Activated CD4-positive, alpha-beta T cell treated with anti-CD3 and anti-CD28 coated beads for 36 hours (primary cell): ENCODE results near the gene KAZN. TPM values are rescaled to one million over a fixed set of nuclear protein-coding genes. Genes with fewer than 3 reads are reported as not detected.

Experiments
- ATAC-seq: fragments of 200-7000 bp; cut with Tn5 transposase; one replicate; pipeline ENCODE4 v1.10.0; 2021; ENCODE audit warnings: mild to moderate bottlenecking, moderate library complexity
- CTCF ChIA-PET: fragments of 350-600 bp; sonication (Branson Sonifier 250); formaldehyde crosslinking; loops from one replicate; lab custom pipeline; 2021; ENCODE audit warnings: antibody characterized with exemption; lab: Charles Lee
- POLR2A ChIA-PET: fragments of 350-600 bp; sonication (Branson Sonifier 250); formaldehyde crosslinking; loops from one replicate; lab custom pipeline; 2021; ENCODE audit warnings: antibody characterized with exemption, inconsistent platforms; lab: Charles Lee
- DNase-seq: peaks from one replicate; pipeline ENCODE4 v3.0.0-alpha.2; 2020
- H3K27ac Mint-ChIP-seq: one replicate; pipeline ENCODE4 v1.8.0; 2021; ENCODE audit warnings: mixed read lengths
- H3K27me3 Mint-ChIP-seq: one replicate; pipeline ENCODE4 v1.8.0; 2021; ENCODE audit warnings: mixed read lengths
- H3K36me3 Mint-ChIP-seq: one replicate; pipeline ENCODE4 v1.8.0; 2021; ENCODE audit warnings: low read depth, mixed read lengths
- H3K4me1 Mint-ChIP-seq: one replicate; pipeline ENCODE4 v1.8.0; 2021; ENCODE audit warnings: mixed read lengths
- H3K4me3 Mint-ChIP-seq: one replicate; pipeline ENCODE4 v1.8.0; 2021; ENCODE audit warnings: mild to moderate bottlenecking, moderate library complexity, mixed read lengths
- H3K9me3 Mint-ChIP-seq: one replicate; pipeline ENCODE4 v1.8.0; 2021; ENCODE audit warnings: low read depth, mixed read lengths
- intact Hi-C, 2 experiments: fragments of 100-400 bp; cut with DNase I in 1 of 2; cut with micrococcal nuclease in 1 of 2; formaldehyde crosslinking; loops; one replicate each; pipeline versions ENCODE4 v1.14.2 to v1.15.1; 2022 to 2024; cut with DNase I, micrococcal nuclease
- total RNA-seq, 2 experiments: library from RNA; stranded (reverse); gene quantifications; one replicate each; pipeline ENCODE4 v1.2.3, GENCODE V29; 2021

KAZN gene
- total RNA-seq, 2 experiments from 2014 or later = 0.89 to 0.90 TPM

GRCh38 chr1:14825396-14825795 lies 226.9 kb downstream of the KAZN start:
- no peaks in the 10 kb centered on the region for H3K4me1 Mint-ChIP-seq
- intact Hi-C loops = no loop called here
- ATAC-seq (no peak), DNase-seq (no peak)
- H3K27me3 Mint-ChIP-seq = peaks cover 4% of the 10 kb centered on the region
- H3K9me3 Mint-ChIP-seq = no peaks in the 10 kb centered on the region
- no peaks in the 10 kb centered on the region for H3K36me3 Mint-ChIP-seq
- POLR2A ChIA-PET = no interaction called here
- CTCF ChIA-PET = no interaction called here
- H3K27ac Mint-ChIP-seq = no peak overlapping the region
- no peak overlapping the region for H3K4me3 Mint-ChIP-seq

GRCh38 chr1:14826172-14826636 lies 227.7 kb downstream of the KAZN start:
- Mint-ChIP-seq H3K27me3 (peaks cover 4% of the 10 kb centered on the region), H3K9me3 (no peaks in the 10 kb centered on the region)

GRCh38 chr1:14826731-14827326 lies 228.3 kb downstream of the KAZN start:
- H3K9me3 Mint-ChIP-seq = no peaks in the 10 kb centered on the region
- CTCF ChIA-PET = no interaction called here
- DNase-seq (no peak), ATAC-seq (no peak)
- POLR2A ChIA-PET = no interaction called here
- peaks cover 4% of the 10 kb centered on the region for H3K27me3 Mint-ChIP-seq
- no peak overlapping the region for H3K4me3 Mint-ChIP-seq
- no peaks in the 10 kb centered on the region for H3K4me1 Mint-ChIP-seq
- no peaks in the 10 kb centered on the region for H3K36me3 Mint-ChIP-seq
- no peak overlapping the region for H3K27ac Mint-ChIP-seq
- intact Hi-C loops = no loop called here

More at GRCh38 chr1:14826172-14826636, 227.7 kb downstream of the KAZN start:
- H3K4me1 Mint-ChIP-seq = no peaks in the 10 kb centered on the region
- no peak overlapping the region for H3K4me3 Mint-ChIP-seq
- ChIA-PET POLR2A (no interaction called here), CTCF (no interaction called here)
- DNase-seq (no peak), ATAC-seq (no peak)
- intact Hi-C loops = no loop called here
- no peak overlapping the region for H3K27ac Mint-ChIP-seq
- H3K36me3 Mint-ChIP-seq = no peaks in the 10 kb centered on the region

- no peak overlapping the region for H3K27ac Mint-ChIP-seq
- ChIA-PET POLR2A (no interaction called here), CTCF (no interaction called here)
- H3K36me3 Mint-ChIP-seq = no peaks in the 10 kb centered on the region
- ATAC-seq = no peak
- H3K9me3 Mint-ChIP-seq = no peaks in the 10 kb centered on the region
- H3K27me3 Mint-ChIP-seq = peaks cover 4% of the 10 kb centered on the region
- H3K4me1 Mint-ChIP-seq = no peaks in the 10 kb centered on the region
- DNase-seq = no peak
- no peak overlapping the region for H3K4me3 Mint-ChIP-seq
- intact Hi-C loops = no loop called here
Measured at GRCh38 chr1:14827870-14828269, 229.4 kb downstream of the KAZN start.

- ATAC-seq = no peak
- H3K27ac Mint-ChIP-seq = no peak overlapping the region
- intact Hi-C loops = no loop called here
- DNase-seq = no peak
- peaks cover 2% of the 10 kb centered on the region for H3K27me3 Mint-ChIP-seq
- no peaks in the 10 kb centered on the region for H3K4me1 Mint-ChIP-seq
- POLR2A ChIA-PET = no interaction called here
- CTCF ChIA-PET = no interaction called here
- H3K36me3 Mint-ChIP-seq = no peaks in the 10 kb centered on the region
- H3K4me3 Mint-ChIP-seq = no peak overlapping the region
- no peaks in the 10 kb centered on the region for H3K9me3 Mint-ChIP-seq
Measured at GRCh38 chr1:14828665-14829064, 230.2 kb downstream of the KAZN start.

- Mint-ChIP-seq H3K4me1 (no peaks in the 10 kb centered on the region), H3K36me3 (no peaks in the 10 kb centered on the region), H3K27me3 (peaks cover 7% of the 10 kb centered on the region), H3K9me3 (peaks cover 1% of the 10 kb centered on the region), H3K4me3 (no peak overlapping the region), H3K27ac (no peak overlapping the region)
- ChIA-PET CTCF (interaction anchor here (0.7 kb wide), 1 partner anchor 226 kb away, joined by 3 read pairs; no protein-coding TSS in a partner anchor), POLR2A (no interaction called here)
- DNase-seq (no peak), ATAC-seq (no peak)
- intact Hi-C loops = no loop called here
Measured at GRCh38 chr1:14835725-14836124, 237.2 kb downstream of the KAZN start.

GRCh38 chr1:14836426-14837140 lies 238.1 kb downstream of the KAZN start:
- POLR2A ChIA-PET = no interaction called here
- CTCF ChIA-PET = interaction anchor here (0.7 to 1.6 kb wide), 3 partner anchors 19 to 251 kb away, joined by 3 to 4 read pairs (median 3); no protein-coding TSS in a partner anchor
- intact Hi-C loops = no loop called here
- no peak overlapping the region for H3K27ac Mint-ChIP-seq
- DNase-seq = no peak
- peaks cover 5% of the 10 kb centered on the region for H3K9me3 Mint-ChIP-seq
- H3K4me1 Mint-ChIP-seq = no peaks in the 10 kb centered on the region
- H3K27me3 Mint-ChIP-seq = peaks cover 7% of the 10 kb centered on the region
- H3K36me3 Mint-ChIP-seq = peaks cover under 1% of the 10 kb centered on the region
- H3K4me3 Mint-ChIP-seq = no peak overlapping the region
- no peak for ATAC-seq

GRCh38 chr1:14840374-14840773 lies 241.9 kb downstream of the KAZN start:
- intact Hi-C loops = no loop called here
- H3K27ac Mint-ChIP-seq = no peak overlapping the region

GRCh38 chr1:14841456-14841855 lies 243.0 kb downstream of the KAZN start:
- Mint-ChIP-seq H3K27me3 (peaks cover 10% of the 10 kb centered on the region), H3K9me3 (peaks cover 17% of the 10 kb centered on the region), H3K4me3 (no peak overlapping the region), H3K4me1 (no peaks in the 10 kb centered on the region), H3K36me3 (peaks cover 5% of the 10 kb centered on the region), H3K27ac (no peak overlapping the region)
- no peak for ATAC-seq
- ChIA-PET CTCF (no interaction called here), POLR2A (no interaction called here)
- intact Hi-C loops = no loop called here
- DNase-seq = no peak

More at GRCh38 chr1:14840374-14840773, 241.9 kb downstream of the KAZN start:
- POLR2A ChIA-PET = no interaction called here
- no peaks in the 10 kb centered on the region for H3K4me1 Mint-ChIP-seq
- peaks cover 17% of the 10 kb centered on the region for H3K9me3 Mint-ChIP-seq
- peaks cover 10% of the 10 kb centered on the region for H3K27me3 Mint-ChIP-seq
- DNase-seq (no peak), ATAC-seq (no peak)
- CTCF ChIA-PET = no interaction called here
- H3K4me3 Mint-ChIP-seq = no peak overlapping the region
- H3K36me3 Mint-ChIP-seq = peaks cover 5% of the 10 kb centered on the region

- H3K4me3 Mint-ChIP-seq = no peak overlapping the region
- no peak overlapping the region for H3K27ac Mint-ChIP-seq
- CTCF ChIA-PET = no interaction called here
- ATAC-seq (no peak), DNase-seq (no peak)
- intact Hi-C loops = no loop called here
- POLR2A ChIA-PET = no interaction called here
- no peaks in the 10 kb centered on the region for H3K4me1 Mint-ChIP-seq
- H3K27me3 Mint-ChIP-seq = peaks cover 10% of the 10 kb centered on the region
- H3K9me3 Mint-ChIP-seq = peaks cover 17% of the 10 kb centered on the region
- H3K36me3 Mint-ChIP-seq = peaks cover 5% of the 10 kb centered on the region
Measured at GRCh38 chr1:14841951-14842350, 243.5 kb downstream of the KAZN start.

- intact Hi-C loops = no loop called here
- H3K27me3 Mint-ChIP-seq = peaks cover 10% of the 10 kb centered on the region
Measured at GRCh38 chr1:14842361-14842760, 243.9 kb downstream of the KAZN start.

GRCh38 chr1:14842891-14843290 lies 244.4 kb downstream of the KAZN start:
- DNase-seq (no peak), ATAC-seq (no peak)
- intact Hi-C loops = no loop called here
- peaks cover 5% of the 10 kb centered on the region for H3K36me3 Mint-ChIP-seq
- ChIA-PET POLR2A (no interaction called here), CTCF (interaction anchor here (0.5 kb wide), 1 partner anchor 214 kb away, joined by 3 read pairs; no protein-coding TSS in a partner anchor)
- H3K9me3 Mint-ChIP-seq = peaks cover 17% of the 10 kb centered on the region
- H3K27ac Mint-ChIP-seq = no peak overlapping the region
- no peak overlapping the region for H3K4me3 Mint-ChIP-seq
- no peaks in the 10 kb centered on the region for H3K4me1 Mint-ChIP-seq
- peaks cover 10% of the 10 kb centered on the region for H3K27me3 Mint-ChIP-seq

More at GRCh38 chr1:14842361-14842760, 243.9 kb downstream of the KAZN start:
- DNase-seq (no peak), ATAC-seq (no peak)
- peaks cover 5% of the 10 kb centered on the region for H3K36me3 Mint-ChIP-seq
- no peak overlapping the region for H3K4me3 Mint-ChIP-seq
- no peaks in the 10 kb centered on the region for H3K4me1 Mint-ChIP-seq
- peaks cover 17% of the 10 kb centered on the region for H3K9me3 Mint-ChIP-seq
- POLR2A ChIA-PET = no interaction called here
- CTCF ChIA-PET = no interaction called here
- H3K27ac Mint-ChIP-seq = no peak overlapping the region
